ENCODE results near the gene ZNF592.

DNA sequence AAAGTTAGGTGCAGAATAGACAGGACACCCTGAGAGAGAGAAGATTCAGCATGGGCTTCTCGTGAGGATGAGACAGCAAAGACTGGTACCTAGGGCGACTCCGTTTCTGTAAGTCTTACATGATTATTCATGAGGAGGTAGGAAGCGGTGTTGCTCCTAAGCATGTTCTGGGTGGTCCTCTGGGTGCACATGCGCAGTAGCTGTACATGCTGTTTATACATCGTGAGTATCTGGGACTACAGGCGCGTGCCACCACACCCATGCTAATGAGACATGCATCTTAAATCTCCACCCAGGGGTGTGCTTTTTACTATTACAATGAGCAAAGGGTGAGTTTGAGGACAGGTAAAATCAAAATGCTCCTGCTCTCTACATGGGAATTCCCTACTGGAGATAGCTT, 81.0 kb downstream of the ZNF592 start:
- TF ChIP-seq, protein P1, sequence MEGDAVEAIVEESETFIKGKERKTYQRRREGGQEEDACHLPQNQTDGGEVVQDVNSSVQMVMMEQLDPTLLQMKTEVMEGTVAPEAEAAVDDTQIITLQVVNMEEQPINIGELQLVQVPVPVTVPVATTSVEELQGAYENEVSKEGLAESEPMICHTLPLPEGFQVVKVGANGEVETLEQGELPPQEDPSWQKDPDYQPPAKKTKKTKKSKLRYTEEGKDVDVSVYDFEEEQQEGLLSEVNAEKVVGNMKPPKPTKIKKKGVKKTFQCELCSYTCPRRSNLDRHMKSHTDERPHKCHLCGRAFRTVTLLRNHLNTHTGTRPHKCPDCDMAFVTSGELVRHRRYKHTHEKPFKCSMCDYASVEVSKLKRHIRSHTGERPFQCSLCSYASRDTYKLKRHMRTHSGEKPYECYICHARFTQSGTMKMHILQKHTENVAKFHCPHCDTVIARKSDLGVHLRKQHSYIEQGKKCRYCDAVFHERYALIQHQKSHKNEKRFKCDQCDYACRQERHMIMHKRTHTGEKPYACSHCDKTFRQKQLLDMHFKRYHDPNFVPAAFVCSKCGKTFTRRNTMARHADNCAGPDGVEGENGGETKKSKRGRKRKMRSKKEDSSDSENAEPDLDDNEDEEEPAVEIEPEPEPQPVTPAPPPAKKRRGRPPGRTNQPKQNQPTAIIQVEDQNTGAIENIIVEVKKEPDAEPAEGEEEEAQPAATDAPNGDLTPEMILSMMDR (tag by site-specific recombination; IDR thresholded peaks at IDR 0.05): no peak
- TF ChIP-seq ZNF214 (tag by site-specific recombination; IDR thresholded peaks at IDR 0.05; ENCODE audit: borderline replicate concordance): no peak
- TF ChIP-seq, protein P2, sequence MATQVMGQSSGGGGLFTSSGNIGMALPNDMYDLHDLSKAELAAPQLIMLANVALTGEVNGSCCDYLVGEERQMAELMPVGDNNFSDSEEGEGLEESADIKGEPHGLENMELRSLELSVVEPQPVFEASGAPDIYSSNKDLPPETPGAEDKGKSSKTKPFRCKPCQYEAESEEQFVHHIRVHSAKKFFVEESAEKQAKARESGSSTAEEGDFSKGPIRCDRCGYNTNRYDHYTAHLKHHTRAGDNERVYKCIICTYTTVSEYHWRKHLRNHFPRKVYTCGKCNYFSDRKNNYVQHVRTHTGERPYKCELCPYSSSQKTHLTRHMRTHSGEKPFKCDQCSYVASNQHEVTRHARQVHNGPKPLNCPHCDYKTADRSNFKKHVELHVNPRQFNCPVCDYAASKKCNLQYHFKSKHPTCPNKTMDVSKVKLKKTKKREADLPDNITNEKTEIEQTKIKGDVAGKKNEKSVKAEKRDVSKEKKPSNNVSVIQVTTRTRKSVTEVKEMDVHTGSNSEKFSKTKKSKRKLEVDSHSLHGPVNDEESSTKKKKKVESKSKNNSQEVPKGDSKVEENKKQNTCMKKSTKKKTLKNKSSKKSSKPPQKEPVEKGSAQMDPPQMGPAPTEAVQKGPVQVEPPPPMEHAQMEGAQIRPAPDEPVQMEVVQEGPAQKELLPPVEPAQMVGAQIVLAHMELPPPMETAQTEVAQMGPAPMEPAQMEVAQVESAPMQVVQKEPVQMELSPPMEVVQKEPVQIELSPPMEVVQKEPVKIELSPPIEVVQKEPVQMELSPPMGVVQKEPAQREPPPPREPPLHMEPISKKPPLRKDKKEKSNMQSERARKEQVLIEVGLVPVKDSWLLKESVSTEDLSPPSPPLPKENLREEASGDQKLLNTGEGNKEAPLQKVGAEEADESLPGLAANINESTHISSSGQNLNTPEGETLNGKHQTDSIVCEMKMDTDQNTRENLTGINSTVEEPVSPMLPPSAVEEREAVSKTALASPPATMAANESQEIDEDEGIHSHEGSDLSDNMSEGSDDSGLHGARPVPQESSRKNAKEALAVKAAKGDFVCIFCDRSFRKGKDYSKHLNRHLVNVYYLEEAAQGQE (tag by site-specific recombination; IDR thresholded peaks at IDR 0.05): no peak
- no peak for TF ChIP-seq ZBTB17 (tag by site-specific recombination; IDR thresholded peaks at IDR 0.05)
- TF ChIP-seq YY1 (tag by site-specific recombination; IDR thresholded peaks at IDR 0.05): no peak
- no peak for TF ChIP-seq KLF10 (tag by site-specific recombination; IDR thresholded peaks at IDR 0.05)
- TF ChIP-seq KLF9 (tag by site-specific recombination; IDR thresholded peaks at IDR 0.05; ENCODE audit: low read depth): no peak
- TF ChIP-seq, protein P3, sequence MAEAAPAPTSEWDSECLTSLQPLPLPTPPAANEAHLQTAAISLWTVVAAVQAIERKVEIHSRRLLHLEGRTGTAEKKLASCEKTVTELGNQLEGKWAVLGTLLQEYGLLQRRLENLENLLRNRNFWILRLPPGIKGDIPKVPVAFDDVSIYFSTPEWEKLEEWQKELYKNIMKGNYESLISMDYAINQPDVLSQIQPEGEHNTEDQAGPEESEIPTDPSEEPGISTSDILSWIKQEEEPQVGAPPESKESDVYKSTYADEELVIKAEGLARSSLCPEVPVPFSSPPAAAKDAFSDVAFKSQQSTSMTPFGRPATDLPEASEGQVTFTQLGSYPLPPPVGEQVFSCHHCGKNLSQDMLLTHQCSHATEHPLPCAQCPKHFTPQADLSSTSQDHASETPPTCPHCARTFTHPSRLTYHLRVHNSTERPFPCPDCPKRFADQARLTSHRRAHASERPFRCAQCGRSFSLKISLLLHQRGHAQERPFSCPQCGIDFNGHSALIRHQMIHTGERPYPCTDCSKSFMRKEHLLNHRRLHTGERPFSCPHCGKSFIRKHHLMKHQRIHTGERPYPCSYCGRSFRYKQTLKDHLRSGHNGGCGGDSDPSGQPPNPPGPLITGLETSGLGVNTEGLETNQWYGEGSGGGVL (tag by site-specific recombination; IDR thresholded peaks at IDR 0.05): no peak
